ENCODE measurements around the gene HAP1. TPM values are rescaled to one million over a fixed set of nuclear protein-coding genes. Genes with fewer than 3 reads are reported as not detected.

HAP1 gene
- total and polyA plus RNA-seq, 2 of the 8 experiments (the other 6 are each of a cell fraction or from before 2014, with no cell fraction given), result 2.3 to 3.6 TPM

DNA sequence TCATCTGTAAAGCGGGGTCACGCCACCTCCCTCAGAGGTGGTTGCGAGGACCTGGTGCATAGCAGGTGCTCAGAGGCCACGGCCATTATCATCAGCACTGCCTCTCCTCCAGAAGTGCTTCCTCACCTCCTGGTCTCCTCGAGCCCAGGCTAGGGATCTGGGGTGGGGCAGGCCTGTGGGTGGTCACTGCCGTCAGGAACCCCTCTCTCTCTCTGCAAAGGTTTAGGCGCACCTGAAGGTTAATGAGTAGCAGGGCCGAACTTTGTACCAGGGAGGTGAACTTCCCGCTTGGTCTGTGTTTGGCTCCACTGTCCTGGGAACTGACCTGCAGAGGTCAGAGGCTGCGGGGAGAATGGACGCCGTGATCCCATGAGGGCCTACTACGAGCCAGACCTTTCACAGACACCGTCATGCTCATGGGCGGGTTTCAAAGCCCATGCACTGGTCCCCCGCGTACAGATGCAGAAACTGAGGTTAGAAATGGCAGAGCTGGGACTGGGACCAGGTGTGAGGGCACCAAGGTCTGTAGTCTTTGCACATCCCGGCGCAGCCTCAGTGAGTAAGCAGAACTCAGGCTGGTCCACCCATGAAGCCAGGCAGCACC lies 38.2 kb upstream of the HAP1 start (continued):
- TF ChIP-seq JUN (IDR thresholded peaks at IDR 0.05; ENCODE audit: low read depth, low read length), result no peak
- no peak for TF ChIP-seq SP2 (IDR thresholded peaks at IDR 0.05; ENCODE audit: low read length)
- TF ChIP-seq YY1 (IDR thresholded peaks at IDR 0.05; ENCODE audit: low read depth, low read length), result no peak
- TF ChIP-seq POLR2AphosphoS5 (IDR thresholded peaks at IDR 0.05; ENCODE audit: low read depth, low read length), result no peak
- no peak for TF ChIP-seq MAFK (IDR thresholded peaks at IDR 0.05; ENCODE audit: low read depth, low read length)
- no peak for TF ChIP-seq BRCA1 (IDR thresholded peaks at IDR 0.05; ENCODE audit: low read depth, low read length)
- no peak for TF ChIP-seq JUND (IDR thresholded peaks at IDR 0.05; ENCODE audit: low read length)
- TF ChIP-seq RXRA (IDR thresholded peaks at IDR 0.05; ENCODE audit: insufficient read depth, low read depth, low read length), result no peak
- TF ChIP-seq SRF (IDR thresholded peaks at IDR 0.05; ENCODE audit: low read depth, low read length), result no peak

Data from H1 (cell line).